Adrenal gland (tissue), 5 donors: Measurements from ENCODE around the gene MACF1.

Source experiments
- CTCF ChIP-seq, 6 experiments: fragments of 450-650 bp in 4 of 6; fragments of 200-600 bp in 2 of 6; sonication (generic) in 1 of 6; IDR thresholded peaks; 1 replicate in 5 of 6; 2 replicates in 1 of 6; pipeline versions ENCODE4 v1.5.1 to v1.8.0; 2016 to 2021; ENCODE audit warnings: antibody characterized with exemption in 6 of 6, mild to moderate bottlenecking in 2 of 6, moderate library complexity in 1 of 6
- POLR2A ChIP-seq, 2 donors: fragments of 450-650 bp; IDR thresholded peaks; one replicate each; pipeline ENCODE4 v1.6.1; 2017; ENCODE audit warnings: antibody characterized with exemption in 2 of 2, mild to moderate bottlenecking in 2 of 2, moderate library complexity in 1 of 2
- donor health status: DM: no; HTN: no; CAD: no.

GRCh38 chr1:39392851-39393573 lies 188.5 kb downstream of the MACF1 start:
- TF ChIP-seq CTCF (IDR thresholded peaks at IDR 0.05) (no peak), POLR2A (IDR thresholded peaks at IDR 0.05) (no peak)
